GM12878 (cell line): ENCODE data around the gene CLEC16A. TPM values are rescaled to one million over a fixed set of nuclear protein-coding genes. Genes with fewer than 3 reads are reported as not detected.

Experiments
- ATAC-seq: fragments of 200-7000 bp; cut with Tn5 transposase; 3 replicates; pipeline ENCODE4 v1.9.1; 2020; ENCODE audit warnings: mild to moderate bottlenecking, moderate library complexity
- BruUV-seq: library from RNA; stranded (reverse); fragments of 400-500 nt; replicated peaks from 2 replicates; lab custom pipeline; 2021; lab: Mats Ljungman, UMichigan
- CTCF ChIA-PET: fragments of 300-600 bp; sonication (Branson Sonifier 250); formaldehyde crosslinking; extraction: SDS; loops from one replicate; lab custom pipeline; 2021; ENCODE audit warnings: inconsistent platforms; lab: Yijun Ruan, JAX
- POLR2A ChIA-PET: fragments of 350-600 bp; formaldehyde crosslinking; extraction: SDS; loops from one replicate; lab custom pipeline; 2021; ENCODE audit warnings: inconsistent platforms; lab: Charles Lee
- RAD21 ChIA-PET: fragments of 300-600 bp; sonication (Branson Sonifier 250); formaldehyde crosslinking; loops from one replicate; lab custom pipeline; 2023; ENCODE audit warnings: antibody characterized with exemption; ENCODE audit not compliant: unreplicated experiment; lab: Charles Lee
- SMC1A ChIA-PET: fragments of 300-600 bp; sonication (Branson Sonifier 250); formaldehyde crosslinking; loops from one replicate; lab custom pipeline; 2023; ENCODE audit not compliant: unreplicated experiment, uncharacterized antibody; lab: Charles Lee
- DNase-seq: peaks from one replicate; pipeline ENCODE4 v3.0.0-alpha.2; 2011; ENCODE audit warnings: low read depth, low spot score
- FAIRE-seq: peaks from 3 replicates; lab custom pipeline; 2011; peaks lifted over from hg19 to GRCh38; lab: Jason Lieb, UNC
- H2AFZ ChIP-seq: 2 replicates; pipeline ENCODE4 v1.6.0; 2011; ENCODE audit warnings: low read depth, low read length, control low read depth; ENCODE audit not compliant: control insufficient read depth
- H3K27ac ChIP-seq: 2 replicates; pipeline ENCODE4 v1.5.1; 2011; ENCODE audit warnings: control low read depth; ENCODE audit not compliant: control insufficient read depth, insufficient read depth
- H3K27me3 ChIP-seq, 2 experiments: replicated peaks in 1 of 2; 2 replicates each; pipeline versions ENCODE4 v1.6.0 to v1.6.1; 2011; ENCODE audit warnings: low read length in 1 of 2; ENCODE audit not compliant: control insufficient read depth in 2 of 2, insufficient read depth in 2 of 2
- H3K36me3 ChIP-seq, 2 experiments: 2 replicates each; pipeline ENCODE4 v1.5.1; 2011; ENCODE audit warnings: low read length in 1 of 2; ENCODE audit not compliant: control insufficient read depth in 2 of 2, insufficient read depth in 2 of 2
- H3K4me1 ChIP-seq: 2 replicates; pipeline ENCODE4 v1.6.1; 2011; ENCODE audit warnings: mild to moderate bottlenecking, low read length, moderate library complexity, mixed read lengths; ENCODE audit not compliant: control insufficient read depth, insufficient read depth
- H3K4me2 ChIP-seq: 2 replicates; pipeline ENCODE4 v1.6.0; 2011; ENCODE audit warnings: control low read depth; ENCODE audit not compliant: control insufficient read depth, insufficient read depth
- H3K4me3 ChIP-seq: fragments of 200-600 bp; sonication (generic); 2 replicates; pipeline ENCODE4 v1.5.1; 2016
- H3K79me2 ChIP-seq: 2 replicates; pipeline ENCODE4 v1.6.0; 2011; ENCODE audit warnings: low read length; ENCODE audit not compliant: control insufficient read depth, insufficient read depth
- H3K9ac ChIP-seq: 2 replicates; pipeline ENCODE4 v1.8.0; 2011; ENCODE audit warnings: low read length, control low read depth, mixed read lengths; ENCODE audit not compliant: control insufficient read depth, insufficient read depth
- H3K9me3 ChIP-seq: replicated peaks from 3 replicates; pipeline ENCODE4 v1.5.1; 2011; ENCODE audit warnings: mild to moderate bottlenecking, low read length; ENCODE audit not compliant: control insufficient read depth, insufficient read depth
- H4K20me1 ChIP-seq: 2 replicates; pipeline ENCODE4 v1.6.0; 2011; ENCODE audit not compliant: control insufficient read depth, insufficient read depth
- BCL11A ChIP-seq: IDR thresholded peaks from 2 replicates; pipeline ENCODE4 v1.6.1; 2011; ENCODE audit warnings: low read depth, low read length
- BHLHE40 ChIP-seq, 2 experiments: fragments of 450-650 bp in 1 of 2; IDR thresholded peaks; 2 replicates each; pipeline ENCODE4 v1.6.1; 2011 to 2017; ENCODE audit warnings: low read depth in 2 of 2, borderline replicate concordance in 1 of 2, improper control_type of control experiment in 1 of 2, low read length in 1 of 2, mild to moderate bottlenecking in 1 of 2
- CBFB ChIP-seq: IDR thresholded peaks from 2 replicates; pipeline ENCODE4 v1.6.1; 2016; ENCODE audit warnings: antibody characterized with exemption, low read depth
- HDAC2 ChIP-seq: fragments of 200-600 bp; sonication (generic); IDR thresholded peaks from 2 replicates; pipeline ENCODE4 v1.6.1; 2017
- MYC ChIP-seq: IDR thresholded peaks from 2 replicates; pipeline ENCODE4 v1.6.1; 2011; ENCODE audit warnings: mild to moderate bottlenecking, low read length, moderate library complexity, inconsistent platforms; ENCODE audit not compliant: insufficient read depth, insufficient replicate concordance, insufficient read length, severe bottlenecking
- NBN ChIP-seq: fragments of 450-650 bp; IDR thresholded peaks from 2 replicates; pipeline ENCODE4 v1.6.1; 2016
- PAX8 ChIP-seq: fragments of 450-650 bp; IDR thresholded peaks from 2 replicates; pipeline ENCODE4 v1.6.1; 2017; ENCODE audit warnings: mild to moderate bottlenecking, moderate library complexity
- POLR2AphosphoS2 ChIP-seq: IDR thresholded peaks from 2 replicates; pipeline ENCODE4 v1.6.1; 2011; ENCODE audit warnings: low read depth, mild to moderate bottlenecking, low read length, improper control_type of control experiment, moderate library complexity
- RAD21 ChIP-seq: IDR thresholded peaks from 2 replicates; pipeline ENCODE4 v1.6.1; 2011; ENCODE audit warnings: mild to moderate bottlenecking, low read depth, low read length, moderate library complexity; ENCODE audit not compliant: insufficient read depth
- RAD51 ChIP-seq: fragments of 450-650 bp; IDR thresholded peaks from 2 replicates; pipeline ENCODE4 v1.6.1; 2016; ENCODE audit warnings: moderate library complexity, mild to moderate bottlenecking, inconsistent platforms
- WGBS: methylation state at CpG from one replicate; pipeline ENCODE4 v1.1.6; 2016; ENCODE audit warnings: low lambda C conversion rate; ENCODE audit not compliant: insufficient replicate concordance, insufficient coverage; ENCODE audit errors: missing lambda C conversion rate; 5-methylcytosine and 5-hydroxymethylcytosine counted together
- in situ Hi-C: fragments of 300-500 bp; cut with MboI; formaldehyde crosslinking; loops from 9 replicates; pipeline ENCODE4 v1.14.3; 2018; ENCODE audit warnings: mixed read lengths
- intact Hi-C: fragments of 100-400 bp; cut with micrococcal nuclease; formaldehyde crosslinking; loops from one replicate; pipeline ENCODE4 v1.14.2; 2022; ENCODE audit not compliant: unreplicated experiment
- polyA plus RNA-seq, 11 experiments: library from polyadenylated mRNA; depleted of rRNA in 4 of 11; unstranded in 6 of 11; stranded (reverse) in 5 of 11; fragments of >200 nt; fragmentation: Nextera tagmentation in 4 of 11; fragmentation: Illumina TruSeq in 1 of 11; extraction: Ambion mirVana in 4 of 11; extraction: Trizol in 1 of 11; gene quantifications; 1 replicate in 1 of 11; 2 replicates in 10 of 11; pipeline versions ENCODE4 v1.2.1 to v1.2.3, GENCODE V29; 2011 to 2016; ENCODE audit warnings: inconsistent platforms in 2 of 11, missing spikeins in 2 of 11, low read depth in 1 of 11
- total RNA-seq, 4 experiments: library from RNA; depleted of rRNA in 3 of 4; stranded (reverse); fragments of >200 nt in 3 of 4; fragmentation: Illumina TruSeq in 1 of 4; extraction: Trizol in 1 of 4; gene quantifications; 2 replicates each; pipeline versions ENCODE4 v1.2.1 to v1.2.3, GENCODE V29; 2013 to 2021

Gene CLEC16A
- total and polyA plus RNA-seq, 10 of the 15 experiments (the other 5 are each of a cell fraction or from before 2014, with no cell fraction given), result 1.5 to 28.8 (median 19.2) TPM

DNA sequence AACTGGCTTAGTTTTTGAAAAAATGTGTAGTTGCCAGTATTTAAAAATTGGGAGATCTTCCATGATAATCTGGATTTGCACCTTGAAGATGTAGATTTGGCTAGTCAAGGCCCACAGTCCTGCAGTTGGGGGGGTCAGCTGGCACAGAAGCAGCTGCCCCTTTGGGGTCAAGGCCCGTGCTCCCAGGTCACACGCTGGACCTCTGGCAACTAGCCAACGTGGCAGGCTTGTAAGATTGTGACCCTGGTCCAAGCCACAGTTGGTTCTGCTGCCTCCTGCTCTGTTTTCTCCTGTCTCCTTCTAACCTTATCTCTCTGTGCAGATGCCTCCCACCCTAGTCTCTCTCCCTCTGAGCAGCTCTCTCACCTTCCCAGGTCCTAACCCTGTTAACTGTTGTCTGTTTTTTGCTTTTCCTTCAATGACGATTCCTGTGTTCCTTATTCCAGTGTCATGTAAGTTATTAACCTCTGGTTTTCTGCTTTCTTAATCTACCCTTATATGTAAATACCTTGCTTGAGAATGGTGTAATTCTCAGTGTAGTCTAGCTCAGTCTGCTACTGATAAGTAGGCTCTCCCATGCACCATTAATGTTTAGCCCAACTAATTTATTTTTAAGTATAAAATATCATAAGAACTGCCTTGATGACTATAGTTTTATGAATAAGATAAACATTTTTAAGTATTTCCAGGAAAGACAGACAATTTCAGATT, 27.9 kb downstream of the CLEC16A start:
- Histone ChIP-seq H3K4me2 (no peak overlapping the region), H3K4me3 (no peak overlapping the region), H2AFZ (no peak overlapping the region), H3K79me2 (no peaks in the 10 kb centered on the region), H3K36me3 (peaks cover 22 to 24% of the 10 kb centered on the region in 2 experiments), H3K27ac (no peak overlapping the region), H4K20me1 (no peaks in the 10 kb centered on the region), H3K9me3 (no peaks in the 10 kb centered on the region), H3K4me1 (no peaks in the 10 kb centered on the region; the same call in 1 of the 2 replicates), H3K9ac (no peak overlapping the region), H3K27me3 (no peaks in the 10 kb centered on the region)
- ChIA-PET POLR2A (interaction anchor here (0.9 to 1.0 kb wide), 2 partner anchors 8 to 432 kb away, joined by 3 read pairs; no protein-coding TSS in a partner anchor), SMC1A (interaction anchor here (1.0 to 2.6 kb wide), 12 partner anchors 8 to 406 kb away, joined by 3 to 12 read pairs (median 4); partner anchors contain the start of gene SOCS1), CTCF (interaction anchor here (0.8 to 3.5 kb wide), 11 partner anchors 8 to 427 kb away, joined by 3 to 27 read pairs (median 6); partner anchors contain the start of gene SOCS1), RAD21 (interaction anchor here (0.5 to 4.7 kb wide), 4 partner anchors 12 to 672 kb away, joined by 3 to 37 read pairs (median 14); partner anchors contain the start of gene SOCS1)
- no peak for TF ChIP-seq POLR2AphosphoS2
- TF ChIP-seq BHLHE40 (IDR thresholded peaks at IDR 0.05; ENCODE audit: borderline replicate concordance in 1 of 2, low read depth in 2 of 2, low read length in 1 of 2), result no peak
- no peak for TF ChIP-seq NBN
- TF ChIP-seq BCL11A, result no peak
- no peak for TF ChIP-seq RAD51
- TF ChIP-seq CBFB, result no peak
- TF ChIP-seq RAD21, result no peak
- TF ChIP-seq PAX8, result no peak
- TF ChIP-seq MYC, result no peak
- no peak for TF ChIP-seq HDAC2
- DNase-seq (no peak), FAIRE-seq (no peak), ATAC-seq (no peak)
- intact Hi-C loops (loop anchor here (5.0 kb wide), 1 partner anchor 425 kb away; no protein-coding TSS in a partner anchor), in situ Hi-C loops (loop anchor here (25.0 kb wide), 1 partner anchor 690 kb away; the partner anchor contains the start of gene SNN)
- BruUV-seq, result no TSS peak
- WGBS, result 38% methylated on average over 4 of the region's 4 CpGs
